ENCODE results near the gene ITGAE. TPM values are rescaled to one million over a fixed set of nuclear protein-coding genes. Genes with fewer than 3 reads are reported as not detected.

The ITGAE gene
- total RNA-seq, 2 donors from 2014 or later: 16.2 to 27.6 TPM

DNA sequence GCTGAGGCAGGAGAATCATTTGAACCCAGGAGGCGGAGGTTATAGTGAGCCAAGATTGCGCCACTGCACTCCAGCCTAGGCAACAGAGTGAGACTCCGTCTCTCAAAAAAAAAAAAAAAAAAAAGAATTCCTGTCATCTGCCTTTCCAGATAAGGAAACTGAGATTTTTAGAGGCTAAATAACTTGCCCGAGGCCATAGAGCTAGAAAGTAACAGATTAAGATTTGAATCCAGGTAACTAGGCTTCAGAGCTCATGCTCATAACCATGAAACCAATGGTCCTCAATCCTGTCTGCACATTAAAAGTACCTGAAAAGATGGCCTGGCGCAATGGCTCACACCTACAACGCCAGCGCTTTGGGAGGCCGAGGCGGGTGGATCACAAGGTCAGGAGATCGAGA, 35.6 kb upstream of the ITGAE start:
- Histone ChIP-seq H3K36me3 (no peaks in the 10 kb centered on the region), H3K4me3 (no peak overlapping the region)

DNA sequence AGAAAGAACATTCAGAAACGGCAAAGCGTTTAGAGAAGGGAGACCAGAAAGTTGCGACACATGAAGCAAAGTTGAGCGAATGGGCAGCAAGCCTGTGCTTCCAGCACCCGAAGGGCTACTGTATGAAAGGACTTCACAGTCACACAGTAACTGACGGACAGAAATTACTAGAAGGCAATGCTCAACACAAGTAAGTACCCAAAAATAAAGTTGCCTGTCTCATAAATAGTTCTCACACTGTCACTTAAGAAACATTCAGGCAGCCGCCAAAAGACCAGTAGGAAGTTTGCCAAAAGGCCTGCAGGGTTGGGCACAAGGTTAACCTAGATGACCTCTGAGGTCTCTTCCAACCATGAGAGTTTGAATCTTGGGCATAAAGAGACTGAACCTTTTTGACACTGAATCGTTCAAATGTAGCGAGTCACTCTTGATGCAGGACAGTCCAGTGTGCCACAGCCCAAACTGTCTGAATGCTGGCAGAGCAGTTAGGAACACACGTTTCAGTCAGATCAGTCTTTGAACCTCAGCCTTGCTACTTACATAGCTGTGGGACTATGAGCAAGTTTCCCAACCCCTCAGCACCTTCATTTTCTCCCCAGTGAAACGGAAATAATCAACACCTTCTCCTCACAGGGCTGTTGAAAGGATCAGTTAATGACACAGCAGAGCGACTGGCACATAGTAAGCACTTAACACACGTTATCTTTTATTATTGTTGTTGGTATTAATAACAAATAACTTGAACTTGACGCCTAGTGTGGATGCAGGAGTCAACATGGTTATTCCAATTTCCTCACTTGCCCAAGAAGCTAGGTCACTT, 34.6 kb upstream of the ITGAE start:
- WGBS: 80% methylated on average over 14 of the region's 14 CpGs
- Histone ChIP-seq H3K36me3 (no peaks in the 10 kb centered on the region), H3K27ac (no peak overlapping the region), H3K4me3 (no peak overlapping the region), H3K4me1 (replicated peaks) (no peaks in the 10 kb centered on the region), H3K27me3 (replicated peaks; ENCODE audit: insufficient read depth) (no peaks in the 10 kb centered on the region), H3K9me3 (no peaks in the 10 kb centered on the region)
- intact Hi-C loops (cut with DNase I): no loop called here
- no peak for TF ChIP-seq POLR2AphosphoS5 (IDR thresholded peaks at IDR 0.05)
- no peak for TF ChIP-seq POLR2A (IDR thresholded peaks at IDR 0.05)
- TF ChIP-seq, protein P1, sequence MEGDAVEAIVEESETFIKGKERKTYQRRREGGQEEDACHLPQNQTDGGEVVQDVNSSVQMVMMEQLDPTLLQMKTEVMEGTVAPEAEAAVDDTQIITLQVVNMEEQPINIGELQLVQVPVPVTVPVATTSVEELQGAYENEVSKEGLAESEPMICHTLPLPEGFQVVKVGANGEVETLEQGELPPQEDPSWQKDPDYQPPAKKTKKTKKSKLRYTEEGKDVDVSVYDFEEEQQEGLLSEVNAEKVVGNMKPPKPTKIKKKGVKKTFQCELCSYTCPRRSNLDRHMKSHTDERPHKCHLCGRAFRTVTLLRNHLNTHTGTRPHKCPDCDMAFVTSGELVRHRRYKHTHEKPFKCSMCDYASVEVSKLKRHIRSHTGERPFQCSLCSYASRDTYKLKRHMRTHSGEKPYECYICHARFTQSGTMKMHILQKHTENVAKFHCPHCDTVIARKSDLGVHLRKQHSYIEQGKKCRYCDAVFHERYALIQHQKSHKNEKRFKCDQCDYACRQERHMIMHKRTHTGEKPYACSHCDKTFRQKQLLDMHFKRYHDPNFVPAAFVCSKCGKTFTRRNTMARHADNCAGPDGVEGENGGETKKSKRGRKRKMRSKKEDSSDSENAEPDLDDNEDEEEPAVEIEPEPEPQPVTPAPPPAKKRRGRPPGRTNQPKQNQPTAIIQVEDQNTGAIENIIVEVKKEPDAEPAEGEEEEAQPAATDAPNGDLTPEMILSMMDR (IDR thresholded peaks at IDR 0.05): no peak
- no peak for DNase-seq (ENCODE audit: low spot score)

More for the DNA sequence above, 35.6 kb upstream of the ITGAE start:
- Histone ChIP-seq H3K9me3 (no peaks in the 10 kb centered on the region), H3K4me1 (replicated peaks) (no peaks in the 10 kb centered on the region), H3K27me3 (replicated peaks; ENCODE audit: insufficient read depth) (no peaks in the 10 kb centered on the region), H3K27ac (no peak overlapping the region)
- intact Hi-C loops (cut with DNase I): no loop called here
- TF ChIP-seq POLR2AphosphoS5 (IDR thresholded peaks at IDR 0.05) (no peak), POLR2A (IDR thresholded peaks at IDR 0.05) (no peak)
- TF ChIP-seq, protein P1 (IDR thresholded peaks at IDR 0.05): no peak
- WGBS: 85% methylated on average over 10 of the region's 10 CpGs
- no peak for DNase-seq (ENCODE audit: low spot score)

DNA sequence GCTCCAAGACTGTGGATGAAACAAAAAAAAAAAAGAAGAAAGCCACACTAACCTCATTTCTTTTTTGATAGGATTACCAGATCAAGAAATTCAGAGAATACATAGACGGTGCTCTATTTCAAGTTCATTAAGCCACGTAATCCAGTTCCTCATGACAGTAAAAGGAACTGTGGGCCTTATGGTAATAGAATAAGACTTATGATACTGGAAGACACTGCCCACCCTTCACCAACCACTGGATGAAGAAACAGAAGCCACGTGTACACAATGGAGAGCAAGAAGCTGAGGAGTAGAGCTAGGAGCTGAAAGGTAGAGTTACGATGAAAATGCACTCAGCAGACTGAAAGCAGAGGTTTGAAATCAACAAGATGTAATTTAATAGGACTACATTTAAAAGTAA, 33.8 kb upstream of the ITGAE start:
- H3K27me3 ChIP-seq (replicated peaks; ENCODE audit: insufficient read depth): no peaks in the 10 kb centered on the region
- intact Hi-C loops (cut with DNase I): no loop called here
- TF ChIP-seq POLR2A (IDR thresholded peaks at IDR 0.05) (no peak), POLR2AphosphoS5 (IDR thresholded peaks at IDR 0.05) (no peak)
- TF ChIP-seq, protein P1 (IDR thresholded peaks at IDR 0.05): no peak

DNA sequence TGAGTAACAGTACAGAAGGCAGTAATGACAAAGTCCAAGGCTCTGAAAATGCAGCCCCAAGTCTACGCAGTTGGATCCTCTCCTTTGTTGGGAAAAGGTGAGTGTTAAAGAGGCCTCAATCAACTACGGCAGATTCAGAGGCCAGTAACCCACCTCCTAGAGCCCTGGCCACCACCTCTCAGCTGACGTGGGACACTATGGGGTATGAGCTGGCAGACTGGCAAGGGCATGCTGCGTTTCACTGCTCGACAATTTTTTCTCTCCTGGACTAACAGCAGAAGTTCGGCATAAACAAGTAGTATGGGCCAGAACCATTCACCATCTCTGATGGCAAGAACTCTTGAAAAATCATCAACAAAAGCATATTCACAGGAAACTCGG, 27.9 kb upstream of the ITGAE start:
- intact Hi-C loops (cut with DNase I): no loop called here
- TF ChIP-seq, protein P1 (IDR thresholded peaks at IDR 0.05): no peak
- TF ChIP-seq POLR2A (IDR thresholded peaks at IDR 0.05): no peak
- TF ChIP-seq POLR2AphosphoS5 (IDR thresholded peaks at IDR 0.05): no peak
- Histone ChIP-seq H3K4me1 (replicated peaks) (no peaks in the 10 kb centered on the region), H3K4me3 (no peak overlapping the region), H3K27me3 (replicated peaks; ENCODE audit: insufficient read depth) (no peaks in the 10 kb centered on the region), H3K9me3 (no peaks in the 10 kb centered on the region), H3K36me3 (no peaks in the 10 kb centered on the region), H3K27ac (peak overlapping the region in 1 of 2 donors; percentile 25)
- 86% methylated on average over 7 of the region's 7 CpGs for WGBS
- DNase-seq (ENCODE audit: low spot score): no peak

More for the DNA sequence above, 33.8 kb upstream of the ITGAE start:
- WGBS: 93% methylated on average over 4 of the region's 4 CpGs
- Histone ChIP-seq H3K27ac (no peak overlapping the region), H3K36me3 (no peaks in the 10 kb centered on the region), H3K9me3 (no peaks in the 10 kb centered on the region), H3K4me1 (replicated peaks) (no peaks in the 10 kb centered on the region), H3K4me3 (no peak overlapping the region)
- DNase-seq (ENCODE audit: low spot score): no peak

Measured in prostate gland (tissue), 2 donors.